HEK293 (cell line): Measurements from ENCODE around the gene PDE11A.

Source experiments
- CTCF ChIA-PET: fragments of 350-600 bp; formaldehyde crosslinking; extraction: SDS; loops from one replicate; lab custom pipeline; 2021; ENCODE audit warnings: antibody characterized with exemption; lab: Yijun Ruan, JAX
- POLR2A ChIA-PET: fragments of 300-600 bp; formaldehyde crosslinking; extraction: SDS; loops from one replicate; lab custom pipeline; 2020; ENCODE audit warnings: antibody characterized with exemption, inconsistent platforms; lab: Yijun Ruan, JAX
- H3K27ac ChIP-seq: fragments of 200-500 bp; sonication (Bioruptor generic); 2 replicates; pipeline ENCODE4 v1.5.1; 2014; ENCODE audit warnings: low read depth, low read length, control low read depth, inconsistent platforms; ENCODE audit errors: extremely low read depth
- H3K36me3 ChIP-seq, 2 experiments: fragments of 200-500 bp in 1 of 2; sonication (Bioruptor generic) in 1 of 2; 1 replicate in 1 of 2; 2 replicates in 1 of 2; pipeline ENCODE4 v1.5.1; 2014 to 2017; ENCODE audit warnings: inconsistent platforms in 2 of 2, low read length in 2 of 2; ENCODE audit not compliant: control insufficient read depth in 2 of 2, insufficient read depth in 1 of 2
- H3K4me1 ChIP-seq: fragments of 200-500 bp; sonication (Bioruptor generic); 2 replicates; pipeline ENCODE4 v1.5.1; 2014; ENCODE audit warnings: mild to moderate bottlenecking, low read length, inconsistent platforms; ENCODE audit not compliant: control insufficient read depth, insufficient read depth
- H3K4me3 ChIP-seq: 2 replicates; pipeline ENCODE4 v1.5.1; 2011; ENCODE audit warnings: low read depth, mild to moderate bottlenecking, control low read depth, low read length, moderate library complexity
- H3K9me3 ChIP-seq: fragments of 200-500 bp; sonication (Bioruptor generic); 2 replicates; pipeline ENCODE4 v1.5.1; 2014; ENCODE audit warnings: low read depth, low read length, inconsistent platforms; ENCODE audit not compliant: control insufficient read depth, insufficient read depth
- KLF1 ChIP-seq: fragments of 450-650 bp; formaldehyde crosslinking; IDR thresholded peaks from 2 replicates; pipeline ENCODE4 v1.5.1; 2016; ENCODE audit warnings: missing biosample characterization, missing genetic modification characterization
- OSR2 ChIP-seq: fragments of 450-650 bp; formaldehyde crosslinking; IDR thresholded peaks from 2 replicates; pipeline ENCODE4 v1.5.1; 2016; ENCODE audit warnings: missing biosample characterization, missing genetic modification characterization
- ZBTB20 ChIP-seq: fragments of 450-650 bp; formaldehyde crosslinking; IDR thresholded peaks from 2 replicates; pipeline ENCODE4 v1.5.1; 2016; ENCODE audit warnings: missing biosample characterization, missing genetic modification characterization
- ZNF157 ChIP-seq: fragments of 450-650 bp; formaldehyde crosslinking; IDR thresholded peaks from 2 replicates; pipeline ENCODE4 v1.5.1; 2016; ENCODE audit warnings: missing biosample characterization, missing genetic modification characterization
- ZNF184 ChIP-seq: fragments of 450-650 bp; IDR thresholded peaks from 2 replicates; pipeline ENCODE4 v1.5.1; 2018; ENCODE audit warnings: missing biosample characterization, mild to moderate bottlenecking, missing genetic modification characterization
- ZNF211 ChIP-seq: fragments of 450-650 bp; formaldehyde crosslinking; IDR thresholded peaks from 2 replicates; pipeline ENCODE4 v1.5.1; 2016; ENCODE audit warnings: low read depth, missing biosample characterization, missing genetic modification characterization
- ZNF398 ChIP-seq: fragments of 450-650 bp; formaldehyde crosslinking; IDR thresholded peaks from 2 replicates; pipeline ENCODE4 v1.5.1; 2017; ENCODE audit warnings: missing biosample characterization, missing genetic modification characterization
- ZNF558 ChIP-seq: fragments of 450-650 bp; formaldehyde crosslinking; IDR thresholded peaks from 2 replicates; pipeline ENCODE4 v1.5.1; 2016; ENCODE audit warnings: missing biosample characterization, missing genetic modification characterization
- ZNF560 ChIP-seq: fragments of 450-650 bp; formaldehyde crosslinking; IDR thresholded peaks from 2 replicates; pipeline ENCODE4 v1.5.1; 2017; ENCODE audit warnings: missing biosample characterization, missing genetic modification characterization, borderline replicate concordance
- ZNF596 ChIP-seq: fragments of 450-650 bp; IDR thresholded peaks from 2 replicates; pipeline ENCODE4 v1.5.0; 2018; ENCODE audit warnings: missing biosample characterization, mild to moderate bottlenecking, missing genetic modification characterization, moderate library complexity
- ZNF707 ChIP-seq: fragments of 450-650 bp; formaldehyde crosslinking; IDR thresholded peaks from 2 replicates; pipeline ENCODE4 v1.5.1; 2016; ENCODE audit warnings: missing biosample characterization, missing genetic modification characterization
- TF ChIP-seq, protein P1 (sequence below): fragments of 450-650 bp; formaldehyde crosslinking; IDR thresholded peaks from 2 replicates; pipeline ENCODE4 v1.5.1; 2016; ENCODE audit warnings: missing biosample characterization, missing genetic modification characterization
- TF ChIP-seq, protein P2 (sequence below): fragments of 450-650 bp; formaldehyde crosslinking; IDR thresholded peaks from 2 replicates; pipeline ENCODE4 v1.5.1; 2017; ENCODE audit warnings: missing biosample characterization, mild to moderate bottlenecking, missing genetic modification characterization, moderate library complexity
- TF ChIP-seq, protein P3 (sequence below): fragments of 450-650 bp; formaldehyde crosslinking; IDR thresholded peaks from 2 replicates; pipeline ENCODE4 v1.5.1; 2017; ENCODE audit warnings: missing biosample characterization, missing genetic modification characterization
- TF ChIP-seq, protein P4 (sequence below): fragments of 450-650 bp; formaldehyde crosslinking; conservative IDR thresholded peaks from 2 replicates; pipeline ENCODE4 v1.5.1; 2016; ENCODE audit warnings: low read depth, missing biosample characterization, missing genetic modification characterization

PDE11A gene

DNA sequence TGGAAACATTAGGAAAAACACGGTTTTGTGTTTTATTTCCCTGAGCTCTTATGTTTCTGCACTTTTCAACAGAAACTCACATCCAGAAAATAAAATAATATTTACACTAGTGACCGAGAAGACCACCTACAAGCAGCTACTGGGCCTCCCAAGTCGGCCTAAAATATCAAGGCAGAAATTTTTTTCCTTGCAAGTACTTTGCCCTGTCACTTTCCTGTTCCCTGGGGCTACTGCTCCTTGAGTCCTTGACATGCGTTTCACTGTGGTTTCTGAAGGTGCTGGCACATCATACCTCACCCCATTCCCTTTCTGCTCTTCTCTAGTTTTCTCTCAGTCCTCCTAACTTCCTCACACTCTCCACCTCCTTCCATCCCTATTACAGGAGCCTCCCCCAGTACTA is 400.9 kb downstream of the PDE11A start:
- CTCF ChIA-PET = interaction anchor here (0.6 kb wide), 2 partner anchors 30 to 90 kb away, joined by 3 read pairs; no protein-coding TSS in a partner anchor
- Histone ChIP-seq H3K27ac (no peak overlapping the region), H3K36me3 (no peaks in the 10 kb centered on the region), H3K4me1 (no peaks in the 10 kb centered on the region), H3K4me3 (no peak overlapping the region), H3K9me3 (no peaks in the 10 kb centered on the region)
- TF ChIP-seq ZBTB20 (tag by site-specific recombination) (no peak), KLF1 (no peak), ZNF211 (tag by site-specific recombination) (no peak), OSR2 (tag by site-specific recombination) (no peak), ZNF184 (tag by site-specific recombination) (no peak), ZNF558 (tag by site-specific recombination) (no peak), ZNF398 (tag by site-specific recombination) (no peak), ZNF560 (tag by site-specific recombination) (no peak), ZNF596 (tag by site-specific recombination) (no peak), ZNF157 (tag by site-specific recombination) (no peak), ZNF707 (tag by site-specific recombination) (no peak)
- TF ChIP-seq, protein P1, sequence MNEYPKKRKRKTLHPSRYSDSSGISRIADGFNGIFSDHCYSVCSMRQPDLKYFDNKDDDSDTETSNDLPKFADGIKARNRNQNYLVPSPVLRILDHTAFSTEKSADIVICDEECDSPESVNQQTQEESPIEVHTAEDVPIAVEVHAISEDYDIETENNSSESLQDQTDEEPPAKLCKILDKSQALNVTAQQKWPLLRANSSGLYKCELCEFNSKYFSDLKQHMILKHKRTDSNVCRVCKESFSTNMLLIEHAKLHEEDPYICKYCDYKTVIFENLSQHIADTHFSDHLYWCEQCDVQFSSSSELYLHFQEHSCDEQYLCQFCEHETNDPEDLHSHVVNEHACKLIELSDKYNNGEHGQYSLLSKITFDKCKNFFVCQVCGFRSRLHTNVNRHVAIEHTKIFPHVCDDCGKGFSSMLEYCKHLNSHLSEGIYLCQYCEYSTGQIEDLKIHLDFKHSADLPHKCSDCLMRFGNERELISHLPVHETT (tag by site-specific recombination) = no peak
- TF ChIP-seq, protein P2, sequence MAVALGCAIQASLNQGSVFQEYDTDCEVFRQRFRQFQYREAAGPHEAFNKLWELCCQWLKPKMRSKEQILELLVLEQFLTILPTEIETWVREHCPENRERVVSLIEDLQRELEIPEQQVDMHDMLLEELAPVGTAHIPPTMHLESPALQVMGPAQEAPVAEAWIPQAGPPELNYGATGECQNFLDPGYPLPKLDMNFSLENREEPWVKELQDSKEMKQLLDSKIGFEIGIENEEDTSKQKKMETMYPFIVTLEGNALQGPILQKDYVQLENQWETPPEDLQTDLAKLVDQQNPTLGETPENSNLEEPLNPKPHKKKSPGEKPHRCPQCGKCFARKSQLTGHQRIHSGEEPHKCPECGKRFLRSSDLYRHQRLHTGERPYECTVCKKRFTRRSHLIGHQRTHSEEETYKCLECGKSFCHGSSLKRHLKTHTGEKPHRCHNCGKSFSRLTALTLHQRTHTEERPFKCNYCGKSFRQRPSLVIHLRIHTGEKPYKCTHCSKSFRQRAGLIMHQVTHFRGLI (tag by site-specific recombination) = no peak
- TF ChIP-seq, protein P3, sequence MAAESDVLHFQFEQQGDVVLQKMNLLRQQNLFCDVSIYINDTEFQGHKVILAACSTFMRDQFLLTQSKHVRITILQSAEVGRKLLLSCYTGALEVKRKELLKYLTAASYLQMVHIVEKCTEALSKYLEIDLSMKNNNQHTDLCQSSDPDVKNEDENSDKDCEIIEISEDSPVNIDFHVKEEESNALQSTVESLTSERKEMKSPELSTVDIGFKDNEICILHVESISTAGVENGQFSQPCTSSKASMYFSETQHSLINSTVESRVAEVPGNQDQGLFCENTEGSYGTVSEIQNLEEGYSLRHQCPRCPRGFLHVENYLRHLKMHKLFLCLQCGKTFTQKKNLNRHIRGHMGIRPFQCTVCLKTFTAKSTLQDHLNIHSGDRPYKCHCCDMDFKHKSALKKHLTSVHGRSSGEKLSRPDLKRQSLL (tag by site-specific recombination) = no peak
- TF ChIP-seq, protein P4, sequence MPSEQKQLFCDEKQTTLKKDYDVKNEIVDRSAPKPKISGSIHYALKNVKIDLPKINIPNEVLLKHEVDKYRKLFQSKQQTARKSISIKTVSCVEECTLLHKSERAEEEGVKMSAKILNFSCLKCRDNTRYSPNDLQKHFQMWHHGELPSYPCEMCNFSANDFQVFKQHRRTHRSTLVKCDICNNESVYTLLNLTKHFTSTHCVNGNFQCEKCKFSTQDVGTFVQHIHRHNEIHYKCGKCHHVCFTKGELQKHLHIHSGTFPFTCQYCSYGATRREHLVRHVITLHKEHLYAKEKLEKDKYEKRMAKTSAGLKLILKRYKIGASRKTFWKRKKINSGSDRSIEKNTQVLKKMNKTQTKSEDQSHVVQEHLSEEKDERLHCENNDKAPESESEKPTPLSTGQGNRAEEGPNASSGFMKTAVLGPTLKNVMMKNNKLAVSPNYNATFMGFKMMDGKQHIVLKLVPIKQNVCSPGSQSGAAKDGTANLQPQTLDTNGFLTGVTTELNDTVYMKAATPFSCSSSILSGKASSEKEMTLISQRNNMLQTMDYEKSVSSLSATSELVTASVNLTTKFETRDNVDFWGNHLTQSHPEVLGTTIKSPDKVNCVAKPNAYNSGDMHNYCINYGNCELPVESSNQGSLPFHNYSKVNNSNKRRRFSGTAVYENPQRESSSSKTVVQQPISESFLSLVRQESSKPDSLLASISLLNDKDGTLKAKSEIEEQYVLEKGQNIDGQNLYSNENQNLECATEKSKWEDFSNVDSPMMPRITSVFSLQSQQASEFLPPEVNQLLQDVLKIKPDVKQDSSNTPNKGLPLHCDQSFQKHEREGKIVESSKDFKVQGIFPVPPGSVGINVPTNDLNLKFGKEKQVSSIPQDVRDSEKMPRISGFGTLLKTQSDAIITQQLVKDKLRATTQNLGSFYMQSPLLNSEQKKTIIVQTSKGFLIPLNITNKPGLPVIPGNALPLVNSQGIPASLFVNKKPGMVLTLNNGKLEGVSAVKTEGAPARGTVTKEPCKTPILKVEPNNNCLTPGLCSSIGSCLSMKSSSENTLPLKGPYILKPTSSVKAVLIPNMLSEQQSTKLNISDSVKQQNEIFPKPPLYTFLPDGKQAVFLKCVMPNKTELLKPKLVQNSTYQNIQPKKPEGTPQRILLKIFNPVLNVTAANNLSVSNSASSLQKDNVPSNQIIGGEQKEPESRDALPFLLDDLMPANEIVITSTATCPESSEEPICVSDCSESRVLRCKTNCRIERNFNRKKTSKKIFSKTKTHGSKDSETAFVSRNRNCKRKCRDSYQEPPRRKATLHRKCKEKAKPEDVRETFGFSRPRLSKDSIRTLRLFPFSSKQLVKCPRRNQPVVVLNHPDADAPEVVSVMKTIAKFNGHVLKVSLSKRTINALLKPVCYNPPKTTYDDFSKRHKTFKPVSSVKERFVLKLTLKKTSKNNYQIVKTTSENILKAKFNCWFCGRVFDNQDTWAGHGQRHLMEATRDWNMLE (tag by site-specific recombination) = no peak
- TF ChIP-seq, all 188 proteins: peak for 0
- POLR2A ChIA-PET = interaction anchor here (0.7 kb wide), 1 partner anchor 581 kb away, joined by 5 read pairs; no protein-coding TSS in a partner anchor
